Activated naive CD8-positive, alpha-beta T cell treated with anti-CD3 and anti-CD28 coated beads, Interleukin-2, amount 10 ng/mL, durations not matched to agents 7 days and 5 days (primary cell): ENCODE measurements around the gene SOX8. TPM values are rescaled to one million over a fixed set of nuclear protein-coding genes. Genes with fewer than 3 reads are reported as not detected.

Source experiments
- ATAC-seq: fragments of 150-1000 bp; cut with Tn5 transposase; one replicate; pipeline ENCODE4 v1.10.0; 2021; ENCODE audit warnings: low read depth, moderate library complexity
- POLR2A ChIA-PET: fragments of 350-600 bp; sonication (Branson Sonifier 250); formaldehyde crosslinking; loops from one replicate; lab custom pipeline; 2021; ENCODE audit warnings: antibody characterized with exemption; lab: Charles Lee
- DNase-seq: peaks from one replicate; pipeline ENCODE4 v3.0.0; 2021
- H3K27ac Mint-ChIP-seq: one replicate; pipeline ENCODE4 v1.8.0; 2022; ENCODE audit warnings: mild to moderate bottlenecking, mixed read lengths
- H3K27me3 Mint-ChIP-seq: one replicate; pipeline ENCODE4 v1.8.0; 2022; ENCODE audit warnings: mild to moderate bottlenecking, moderate library complexity, mixed read lengths
- H3K36me3 Mint-ChIP-seq: one replicate; pipeline ENCODE4 v1.8.0; 2021; ENCODE audit warnings: mild to moderate bottlenecking, mixed read lengths
- H3K4me1 Mint-ChIP-seq: one replicate; pipeline ENCODE4 v1.8.0; 2021; ENCODE audit warnings: mixed read lengths
- H3K4me3 Mint-ChIP-seq: one replicate; pipeline ENCODE4 v1.8.0; 2022; ENCODE audit warnings: mild to moderate bottlenecking, moderate library complexity, mixed read lengths
- H3K9me3 Mint-ChIP-seq: one replicate; pipeline ENCODE4 v1.8.0; 2021; ENCODE audit warnings: mixed read lengths
- total RNA-seq, 2 experiments: library from RNA; stranded (reverse); gene quantifications; one replicate each; pipeline ENCODE4 v1.2.3, GENCODE V29; 2021

Gene SOX8
- total RNA-seq = under 1 TPM; 0.50 to 0.60 TPM

DNA sequence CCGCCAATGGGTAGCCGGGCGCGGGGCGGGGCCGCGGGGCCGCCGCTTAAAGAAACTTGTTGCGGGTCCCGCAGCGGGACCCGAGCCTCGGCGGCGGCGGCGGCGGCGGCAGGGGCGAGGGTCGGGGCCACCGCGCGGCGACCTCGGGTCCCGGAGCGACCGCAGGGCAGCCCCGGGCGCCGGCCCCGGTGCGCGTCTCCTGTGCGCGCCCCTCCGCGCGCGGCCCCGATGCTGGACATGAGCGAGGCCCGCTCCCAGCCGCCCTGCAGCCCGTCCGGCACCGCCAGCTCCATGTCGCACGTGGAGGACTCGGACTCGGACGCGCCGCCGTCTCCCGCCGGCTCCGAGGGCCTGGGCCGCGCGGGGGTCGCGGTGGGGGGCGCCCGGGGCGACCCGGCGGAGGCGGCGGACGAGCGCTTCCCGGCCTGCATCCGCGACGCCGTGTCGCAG, at the start of gene SOX8:
TSS of gene SOX8 (plus strand) at position 76 of the 450 bp plus-strand sequence. CDS start at position 229, 153 bp downstream.
- Mint-ChIP-seq H3K27ac (no peak within 1 kb of the TSS), H3K27me3 (peaks cover 23% of the 10 kb centered on the region), H3K4me1 (peaks cover 4% of the 10 kb centered on the region), H3K36me3 (no peaks in the 10 kb centered on the region), H3K4me3 (peak within 1 kb of the TSS; percentile 75), H3K9me3 (no peaks in the 10 kb centered on the region)
- no peak for ATAC-seq
- no peak for DNase-seq
- POLR2A ChIA-PET = no interaction called here

GRCh38 chr16:932831-933330, 48.7 kb upstream of the SOX8 start:
- ATAC-seq (no peak), DNase-seq (no peak)
- POLR2A ChIA-PET = no interaction called here
- Mint-ChIP-seq H3K27ac (no peak overlapping the region), H3K4me1 (no peaks in the 10 kb centered on the region), H3K36me3 (no peaks in the 10 kb centered on the region), H3K9me3 (no peaks in the 10 kb centered on the region), H3K27me3 (no peaks in the 10 kb centered on the region), H3K4me3 (no peak overlapping the region)

GRCh38 chr16:933581-933980, 48.0 kb upstream of the SOX8 start:
- H3K4me3 Mint-ChIP-seq = no peak overlapping the region
- no peak for DNase-seq
- no peaks in the 10 kb centered on the region for H3K36me3 Mint-ChIP-seq
- ATAC-seq = no peak
- POLR2A ChIA-PET = no interaction called here
- H3K27me3 Mint-ChIP-seq = no peaks in the 10 kb centered on the region
- no peaks in the 10 kb centered on the region for H3K4me1 Mint-ChIP-seq
- no peak overlapping the region for H3K27ac Mint-ChIP-seq
- H3K9me3 Mint-ChIP-seq = no peaks in the 10 kb centered on the region

GRCh38 chr16:934178-934577, 47.4 kb upstream of the SOX8 start:
- DNase-seq (no peak), ATAC-seq (no peak)
- H3K9me3 Mint-ChIP-seq = no peaks in the 10 kb centered on the region
- POLR2A ChIA-PET = no interaction called here
- H3K4me3 Mint-ChIP-seq = no peak overlapping the region
- no peak overlapping the region for H3K27ac Mint-ChIP-seq
- H3K36me3 Mint-ChIP-seq = no peaks in the 10 kb centered on the region
- H3K27me3 Mint-ChIP-seq = no peaks in the 10 kb centered on the region
- no peaks in the 10 kb centered on the region for H3K4me1 Mint-ChIP-seq

GRCh38 chr16:935684-936083, 45.9 kb upstream of the SOX8 start:
- no peaks in the 10 kb centered on the region for H3K4me1 Mint-ChIP-seq
- no peaks in the 10 kb centered on the region for H3K9me3 Mint-ChIP-seq
- H3K27me3 Mint-ChIP-seq = no peaks in the 10 kb centered on the region
- H3K4me3 Mint-ChIP-seq = no peak overlapping the region
- no peaks in the 10 kb centered on the region for H3K36me3 Mint-ChIP-seq
- ATAC-seq (no peak), DNase-seq (no peak)
- H3K27ac Mint-ChIP-seq = no peak overlapping the region
- POLR2A ChIA-PET = interaction anchor here (0.7 kb wide), 1 partner anchor 105 kb away, joined by 3 read pairs; no protein-coding TSS in a partner anchor

DNA sequence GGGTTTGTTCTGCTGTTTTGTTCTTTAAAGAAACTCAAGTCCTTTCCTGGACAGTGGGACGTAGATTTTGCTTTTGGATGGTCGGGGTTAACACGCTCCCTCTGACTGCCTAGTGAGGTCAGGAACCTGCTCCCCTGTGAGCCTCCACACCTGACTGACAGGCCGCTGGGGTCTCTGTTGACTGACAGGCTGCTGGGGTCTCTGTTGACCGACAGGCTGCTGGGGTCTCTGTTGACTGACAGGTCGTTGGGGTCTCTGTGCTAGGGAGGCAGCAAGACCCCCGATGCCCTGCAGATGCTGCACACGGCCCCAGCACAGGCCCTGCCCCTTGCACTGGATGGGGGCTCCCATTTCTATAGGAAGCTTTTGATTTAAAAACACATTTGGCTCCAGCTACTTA, 44.3 kb upstream of the SOX8 start:
- Mint-ChIP-seq H3K36me3 (peaks cover 4% of the 10 kb centered on the region), H3K27me3 (no peaks in the 10 kb centered on the region), H3K4me3 (no peak overlapping the region), H3K9me3 (no peaks in the 10 kb centered on the region), H3K27ac (no peak overlapping the region), H3K4me1 (no peaks in the 10 kb centered on the region)
- POLR2A ChIA-PET = no interaction called here
- ATAC-seq (no peak), DNase-seq (no peak)

DNA sequence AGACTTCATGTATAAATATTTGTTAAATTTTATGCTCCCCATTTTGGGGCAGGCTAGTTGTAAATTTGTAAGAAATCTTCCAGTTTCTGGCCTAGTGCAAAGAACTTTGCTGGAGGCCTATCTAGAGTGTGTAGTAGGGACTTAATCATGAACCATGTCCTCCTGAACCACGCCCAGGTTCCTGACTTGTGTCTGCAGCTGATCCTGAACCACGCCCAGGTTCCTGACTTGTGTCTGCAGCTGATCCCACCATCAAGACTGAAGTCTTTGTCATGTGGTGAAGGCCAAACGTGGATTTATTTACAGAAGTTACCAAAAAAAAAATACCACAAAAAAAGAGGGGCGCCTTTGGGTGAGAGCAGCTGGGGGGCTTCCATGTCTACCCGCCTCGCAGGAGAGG, 43.8 kb upstream of the SOX8 start:
- H3K4me3 Mint-ChIP-seq = no peak overlapping the region
- H3K36me3 Mint-ChIP-seq = peaks cover 6% of the 10 kb centered on the region
- no peak overlapping the region for H3K27ac Mint-ChIP-seq
- H3K27me3 Mint-ChIP-seq = no peaks in the 10 kb centered on the region
- no peaks in the 10 kb centered on the region for H3K9me3 Mint-ChIP-seq
- no peak for DNase-seq
- ATAC-seq = no peak
- H3K4me1 Mint-ChIP-seq = no peaks in the 10 kb centered on the region
- POLR2A ChIA-PET = no interaction called here

DNA sequence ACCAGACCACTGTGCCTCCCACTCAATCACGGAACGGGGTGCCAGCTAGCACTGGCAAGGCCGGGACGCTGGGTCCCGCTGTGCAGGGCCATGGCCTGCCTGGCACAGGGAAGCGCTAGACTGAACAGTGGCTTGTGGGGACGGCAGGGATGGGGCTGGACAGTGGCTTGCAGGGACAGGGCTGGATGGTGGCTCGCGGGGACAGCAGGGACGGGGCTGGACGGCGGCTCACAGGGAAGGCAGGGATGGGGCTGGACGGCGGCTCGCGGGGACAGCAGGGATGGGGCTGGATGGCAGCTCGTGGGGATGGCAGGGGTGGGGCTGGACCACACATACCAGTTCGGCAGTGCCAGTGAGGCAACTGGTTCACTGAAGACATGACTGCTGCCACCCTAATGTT, 43.4 kb upstream of the SOX8 start:
- no peak overlapping the region for H3K4me3 Mint-ChIP-seq
- no peaks in the 10 kb centered on the region for H3K4me1 Mint-ChIP-seq
- H3K27me3 Mint-ChIP-seq = no peaks in the 10 kb centered on the region
- DNase-seq = no peak
- H3K9me3 Mint-ChIP-seq = no peaks in the 10 kb centered on the region
- no peak overlapping the region for H3K27ac Mint-ChIP-seq
- ATAC-seq = no peak
- peaks cover 6% of the 10 kb centered on the region for H3K36me3 Mint-ChIP-seq
- POLR2A ChIA-PET = no interaction called here

- Mint-ChIP-seq H3K4me3 (no peak overlapping the region), H3K27ac (no peak overlapping the region), H3K9me3 (peaks cover 2% of the 10 kb centered on the region), H3K27me3 (no peaks in the 10 kb centered on the region), H3K4me1 (no peaks in the 10 kb centered on the region), H3K36me3 (peaks cover 8% of the 10 kb centered on the region)
- POLR2A ChIA-PET = no interaction called here
- ATAC-seq = no peak
- DNase-seq = no peak
Observed at GRCh38 chr16:938752-939151, 42.8 kb upstream of the SOX8 start.

- peaks cover 4% of the 10 kb centered on the region for H3K9me3 Mint-ChIP-seq
- ATAC-seq (no peak), DNase-seq (no peak)
- POLR2A ChIA-PET = no interaction called here
- H3K27ac Mint-ChIP-seq = no peak overlapping the region
- H3K36me3 Mint-ChIP-seq = peaks cover 9% of the 10 kb centered on the region
- no peak overlapping the region for H3K4me3 Mint-ChIP-seq
- H3K27me3 Mint-ChIP-seq = no peaks in the 10 kb centered on the region
- no peaks in the 10 kb centered on the region for H3K4me1 Mint-ChIP-seq
Observed at GRCh38 chr16:939311-939710, 42.3 kb upstream of the SOX8 start.

GRCh38 chr16:939941-940340, 41.6 kb upstream of the SOX8 start:
- H3K27me3 Mint-ChIP-seq = no peaks in the 10 kb centered on the region
- ATAC-seq = no peak
- DNase-seq = no peak
- peaks cover 8% of the 10 kb centered on the region for H3K9me3 Mint-ChIP-seq
- no peaks in the 10 kb centered on the region for H3K4me1 Mint-ChIP-seq
- POLR2A ChIA-PET = no interaction called here
- no peak overlapping the region for H3K4me3 Mint-ChIP-seq
- H3K27ac Mint-ChIP-seq = no peak overlapping the region
- H3K36me3 Mint-ChIP-seq = peaks cover 9% of the 10 kb centered on the region

GRCh38 chr16:942436-943060, 39.0 kb upstream of the SOX8 start:
- Mint-ChIP-seq H3K36me3 (peaks cover 12% of the 10 kb centered on the region), H3K9me3 (peaks cover 8% of the 10 kb centered on the region)
- no peak for DNase-seq

DNA sequence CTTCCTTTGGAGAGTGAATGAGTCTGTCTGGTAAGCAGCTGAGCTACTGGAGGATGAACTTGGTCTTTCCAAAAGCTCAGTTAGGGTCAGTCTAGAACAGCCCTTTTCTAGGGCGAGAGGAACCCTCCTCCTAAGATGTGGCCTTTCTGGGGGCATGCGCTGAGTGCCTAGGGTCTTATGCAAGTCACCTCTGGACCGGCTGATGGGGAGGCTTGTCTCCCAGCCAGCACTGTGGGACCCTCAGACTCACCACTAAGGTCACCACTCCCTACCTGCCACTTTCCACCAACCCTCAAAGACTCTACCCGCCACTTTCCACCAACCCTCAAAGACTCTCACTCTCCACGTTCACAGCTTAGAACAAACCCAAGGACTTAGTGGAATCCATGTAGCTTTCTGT, 37.6 kb upstream of the SOX8 start:
- DNase-seq (no peak), ATAC-seq (no peak)
- Mint-ChIP-seq H3K36me3 (peaks cover 14% of the 10 kb centered on the region), H3K4me1 (peaks cover 1% of the 10 kb centered on the region), H3K27ac (no peak overlapping the region), H3K4me3 (no peak overlapping the region), H3K9me3 (peaks cover 8% of the 10 kb centered on the region), H3K27me3 (no peaks in the 10 kb centered on the region)
- POLR2A ChIA-PET = no interaction called here

More at GRCh38 chr16:942436-943060, 39.0 kb upstream of the SOX8 start:
- Mint-ChIP-seq H3K27ac (no peak overlapping the region), H3K27me3 (no peaks in the 10 kb centered on the region), H3K4me1 (no peaks in the 10 kb centered on the region), H3K4me3 (no peak overlapping the region)
- ATAC-seq = no peak
- POLR2A ChIA-PET = no interaction called here

GRCh38 chr16:945271-946047, 36.1 kb upstream of the SOX8 start:
- ATAC-seq = no peak
- no peak overlapping the region for H3K4me3 Mint-ChIP-seq
- no peak for DNase-seq
- H3K4me1 Mint-ChIP-seq = peaks cover 1% of the 10 kb centered on the region
- POLR2A ChIA-PET = interaction anchor here (0.5 kb wide), 1 partner anchor 118 kb away, joined by 3 read pairs; no protein-coding TSS in a partner anchor
- H3K27ac Mint-ChIP-seq = no peak overlapping the region
- peaks cover 14% of the 10 kb centered on the region for H3K36me3 Mint-ChIP-seq
- peaks cover 8% of the 10 kb centered on the region for H3K9me3 Mint-ChIP-seq
- H3K27me3 Mint-ChIP-seq = no peaks in the 10 kb centered on the region
